Measurements from ENCODE around the gene RASL10B.

DNA sequence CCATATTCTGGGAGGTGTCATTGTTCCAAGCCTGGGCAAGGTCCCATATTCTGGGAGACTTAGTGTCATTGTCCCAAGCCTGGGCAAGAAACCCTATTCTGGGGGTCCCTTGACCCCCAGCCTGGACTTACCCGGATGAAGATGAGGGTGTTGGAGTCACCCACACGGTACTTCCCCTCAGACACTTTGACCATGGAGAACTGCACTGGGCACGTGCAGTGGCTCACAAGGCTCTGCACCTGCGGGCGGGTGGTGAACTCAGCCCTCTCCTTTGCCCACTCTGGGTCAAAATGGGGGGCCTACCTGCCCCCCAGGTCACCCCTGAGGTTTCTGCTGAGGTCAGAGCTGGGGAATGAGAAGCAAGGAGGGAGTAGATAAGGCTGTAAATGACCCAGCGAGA lies 17.5 kb downstream of the RASL10B start:
- no peak for TF ChIP-seq POLR2AphosphoS5 (IDR thresholded peaks at IDR 0.05; ENCODE audit: low read depth, low read length)
- TF ChIP-seq, protein P1, sequence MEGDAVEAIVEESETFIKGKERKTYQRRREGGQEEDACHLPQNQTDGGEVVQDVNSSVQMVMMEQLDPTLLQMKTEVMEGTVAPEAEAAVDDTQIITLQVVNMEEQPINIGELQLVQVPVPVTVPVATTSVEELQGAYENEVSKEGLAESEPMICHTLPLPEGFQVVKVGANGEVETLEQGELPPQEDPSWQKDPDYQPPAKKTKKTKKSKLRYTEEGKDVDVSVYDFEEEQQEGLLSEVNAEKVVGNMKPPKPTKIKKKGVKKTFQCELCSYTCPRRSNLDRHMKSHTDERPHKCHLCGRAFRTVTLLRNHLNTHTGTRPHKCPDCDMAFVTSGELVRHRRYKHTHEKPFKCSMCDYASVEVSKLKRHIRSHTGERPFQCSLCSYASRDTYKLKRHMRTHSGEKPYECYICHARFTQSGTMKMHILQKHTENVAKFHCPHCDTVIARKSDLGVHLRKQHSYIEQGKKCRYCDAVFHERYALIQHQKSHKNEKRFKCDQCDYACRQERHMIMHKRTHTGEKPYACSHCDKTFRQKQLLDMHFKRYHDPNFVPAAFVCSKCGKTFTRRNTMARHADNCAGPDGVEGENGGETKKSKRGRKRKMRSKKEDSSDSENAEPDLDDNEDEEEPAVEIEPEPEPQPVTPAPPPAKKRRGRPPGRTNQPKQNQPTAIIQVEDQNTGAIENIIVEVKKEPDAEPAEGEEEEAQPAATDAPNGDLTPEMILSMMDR (IDR thresholded peaks at IDR 0.05): no peak
- no peak for TF ChIP-seq TCF7L2 (IDR thresholded peaks at IDR 0.05; ENCODE audit: low read depth, low read length)
- TF ChIP-seq, protein P2, sequence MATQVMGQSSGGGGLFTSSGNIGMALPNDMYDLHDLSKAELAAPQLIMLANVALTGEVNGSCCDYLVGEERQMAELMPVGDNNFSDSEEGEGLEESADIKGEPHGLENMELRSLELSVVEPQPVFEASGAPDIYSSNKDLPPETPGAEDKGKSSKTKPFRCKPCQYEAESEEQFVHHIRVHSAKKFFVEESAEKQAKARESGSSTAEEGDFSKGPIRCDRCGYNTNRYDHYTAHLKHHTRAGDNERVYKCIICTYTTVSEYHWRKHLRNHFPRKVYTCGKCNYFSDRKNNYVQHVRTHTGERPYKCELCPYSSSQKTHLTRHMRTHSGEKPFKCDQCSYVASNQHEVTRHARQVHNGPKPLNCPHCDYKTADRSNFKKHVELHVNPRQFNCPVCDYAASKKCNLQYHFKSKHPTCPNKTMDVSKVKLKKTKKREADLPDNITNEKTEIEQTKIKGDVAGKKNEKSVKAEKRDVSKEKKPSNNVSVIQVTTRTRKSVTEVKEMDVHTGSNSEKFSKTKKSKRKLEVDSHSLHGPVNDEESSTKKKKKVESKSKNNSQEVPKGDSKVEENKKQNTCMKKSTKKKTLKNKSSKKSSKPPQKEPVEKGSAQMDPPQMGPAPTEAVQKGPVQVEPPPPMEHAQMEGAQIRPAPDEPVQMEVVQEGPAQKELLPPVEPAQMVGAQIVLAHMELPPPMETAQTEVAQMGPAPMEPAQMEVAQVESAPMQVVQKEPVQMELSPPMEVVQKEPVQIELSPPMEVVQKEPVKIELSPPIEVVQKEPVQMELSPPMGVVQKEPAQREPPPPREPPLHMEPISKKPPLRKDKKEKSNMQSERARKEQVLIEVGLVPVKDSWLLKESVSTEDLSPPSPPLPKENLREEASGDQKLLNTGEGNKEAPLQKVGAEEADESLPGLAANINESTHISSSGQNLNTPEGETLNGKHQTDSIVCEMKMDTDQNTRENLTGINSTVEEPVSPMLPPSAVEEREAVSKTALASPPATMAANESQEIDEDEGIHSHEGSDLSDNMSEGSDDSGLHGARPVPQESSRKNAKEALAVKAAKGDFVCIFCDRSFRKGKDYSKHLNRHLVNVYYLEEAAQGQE (IDR thresholded peaks at IDR 0.05; ENCODE audit: insufficient read depth in 1 of 2, low read depth in 2 of 2, low read length in 1 of 2): no peak
- no peak for TF ChIP-seq SIN3A (IDR thresholded peaks at IDR 0.05; ENCODE audit: borderline replicate concordance, insufficient read depth, low read depth, low read length)

All from Panc1 (cell line).